ENCODE data around the gene ADCYAP1.

DNA sequence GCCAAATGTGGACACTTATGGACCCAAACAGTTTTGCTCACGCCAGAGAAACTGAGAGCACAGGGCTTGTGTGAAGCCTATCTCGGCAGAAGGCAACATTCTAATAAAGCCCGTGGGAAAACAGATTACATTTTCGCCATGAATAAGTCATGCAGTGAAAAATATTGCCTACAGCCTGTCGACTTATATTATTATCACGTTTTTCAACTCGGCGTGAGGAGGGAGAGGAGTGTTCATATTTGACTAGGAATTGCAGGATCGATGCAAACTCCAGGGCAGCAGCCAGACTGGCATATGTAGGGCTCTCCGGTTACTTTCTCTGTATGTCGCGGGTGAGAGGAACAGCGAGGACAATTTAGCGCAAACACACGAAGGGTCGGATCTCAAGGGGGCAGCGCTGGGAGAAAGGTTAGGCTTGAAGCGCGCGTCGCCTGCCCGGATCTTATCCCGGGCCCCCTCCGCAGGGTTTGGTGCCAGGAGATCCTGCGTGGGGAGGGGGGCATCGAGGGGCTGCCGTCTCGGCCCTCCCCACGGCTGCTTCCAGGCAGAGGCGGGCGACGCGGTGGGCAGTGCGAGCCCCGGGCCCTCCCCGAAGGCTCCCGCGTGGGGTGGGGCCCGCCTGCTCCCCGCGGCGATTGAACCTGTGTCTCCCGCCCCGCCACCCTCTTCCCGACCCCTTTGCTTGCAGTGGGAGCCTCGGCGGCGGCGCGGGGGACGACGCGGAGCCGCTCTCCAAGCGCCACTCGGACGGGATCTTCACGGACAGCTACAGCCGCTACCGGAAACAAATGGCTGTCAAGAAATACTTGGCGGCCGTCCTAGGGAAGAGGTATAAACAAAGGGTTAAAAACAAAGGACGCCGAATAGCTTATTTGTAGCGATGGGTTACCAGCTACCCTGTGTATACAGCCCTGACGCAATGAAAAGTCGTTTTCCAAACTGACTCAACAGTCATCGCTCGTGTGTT, 4.4 kb downstream of the ADCYAP1 start:
- TF ChIP-seq, protein P1, sequence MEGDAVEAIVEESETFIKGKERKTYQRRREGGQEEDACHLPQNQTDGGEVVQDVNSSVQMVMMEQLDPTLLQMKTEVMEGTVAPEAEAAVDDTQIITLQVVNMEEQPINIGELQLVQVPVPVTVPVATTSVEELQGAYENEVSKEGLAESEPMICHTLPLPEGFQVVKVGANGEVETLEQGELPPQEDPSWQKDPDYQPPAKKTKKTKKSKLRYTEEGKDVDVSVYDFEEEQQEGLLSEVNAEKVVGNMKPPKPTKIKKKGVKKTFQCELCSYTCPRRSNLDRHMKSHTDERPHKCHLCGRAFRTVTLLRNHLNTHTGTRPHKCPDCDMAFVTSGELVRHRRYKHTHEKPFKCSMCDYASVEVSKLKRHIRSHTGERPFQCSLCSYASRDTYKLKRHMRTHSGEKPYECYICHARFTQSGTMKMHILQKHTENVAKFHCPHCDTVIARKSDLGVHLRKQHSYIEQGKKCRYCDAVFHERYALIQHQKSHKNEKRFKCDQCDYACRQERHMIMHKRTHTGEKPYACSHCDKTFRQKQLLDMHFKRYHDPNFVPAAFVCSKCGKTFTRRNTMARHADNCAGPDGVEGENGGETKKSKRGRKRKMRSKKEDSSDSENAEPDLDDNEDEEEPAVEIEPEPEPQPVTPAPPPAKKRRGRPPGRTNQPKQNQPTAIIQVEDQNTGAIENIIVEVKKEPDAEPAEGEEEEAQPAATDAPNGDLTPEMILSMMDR (IDR thresholded peaks at IDR 0.05; ENCODE audit: insufficient read depth, low read depth, low read length), result no peak
- peak; percentile 93 for TF ChIP-seq EZH2 (IDR thresholded peaks at IDR 0.05; ENCODE audit: insufficient read depth, low read length)

Data from astrocyte (in vitro differentiated cells and primary cell).